Measurements from ENCODE around the gene GNAT1. TPM values are rescaled to one million over a fixed set of nuclear protein-coding genes. Genes with fewer than 3 reads are reported as not detected.

GNAT1 gene
- not detected for polyA plus RNA-seq (2012; ENCODE audit: missing spikeins)

GRCh38 chr3:50190936-50191660 lies at the start of gene GNAT1:
Gene GNAT1 (plus strand): TSS chr3:50191610. CDS start chr3:50191726, 116 bp downstream.
- no peak for DNase-seq (ENCODE audit: insufficient read length)
- no peak for FAIRE-seq
- TF ChIP-seq POLR2AphosphoS5 (IDR thresholded peaks at IDR 0.05; ENCODE audit: low read depth, low read length): no peak
- no peak for TF ChIP-seq POLR2A (IDR thresholded peaks at IDR 0.05; ENCODE audit: low read depth, low read length)
- no peak for TF ChIP-seq TAF1 (IDR thresholded peaks at IDR 0.05; ENCODE audit: borderline replicate concordance, low read depth, low read length)

GRCh38 chr3:50146316-50146901 lies 45.0 kb upstream of the GNAT1 start:
- no peak for FAIRE-seq
- DNase-seq (ENCODE audit: insufficient read length): no peak
- TF ChIP-seq POLR2AphosphoS5 (IDR thresholded peaks at IDR 0.05; ENCODE audit: low read depth, low read length): no peak

- TF ChIP-seq POLR2A (IDR thresholded peaks at IDR 0.05; ENCODE audit: low read depth, low read length) (no peak), TAF1 (IDR thresholded peaks at IDR 0.05; ENCODE audit: borderline replicate concordance, low read depth, low read length) (no peak), POLR2AphosphoS5 (IDR thresholded peaks at IDR 0.05; ENCODE audit: low read depth, low read length) (no peak)
- FAIRE-seq: no peak
- no peak for DNase-seq (ENCODE audit: insufficient read length)
Observed at GRCh38 chr3:50147016-50147415, 44.4 kb upstream of the GNAT1 start.

GRCh38 chr3:50147447-50147846 lies 44.0 kb upstream of the GNAT1 start:
- no peak for FAIRE-seq
- DNase-seq (ENCODE audit: insufficient read length): no peak
- TF ChIP-seq POLR2A (IDR thresholded peaks at IDR 0.05; ENCODE audit: low read depth, low read length): no peak
- TF ChIP-seq POLR2AphosphoS5 (IDR thresholded peaks at IDR 0.05; ENCODE audit: low read depth, low read length): no peak
- no peak for TF ChIP-seq TAF1 (IDR thresholded peaks at IDR 0.05; ENCODE audit: borderline replicate concordance, low read depth, low read length)

- DNase-seq (ENCODE audit: insufficient read length): no peak
- TF ChIP-seq POLR2A (IDR thresholded peaks at IDR 0.05; ENCODE audit: low read depth, low read length): no peak
- no peak for TF ChIP-seq TAF1 (IDR thresholded peaks at IDR 0.05; ENCODE audit: borderline replicate concordance, low read depth, low read length)
- TF ChIP-seq POLR2AphosphoS5 (IDR thresholded peaks at IDR 0.05; ENCODE audit: low read depth, low read length): no peak
- FAIRE-seq: no peak
Observed at GRCh38 chr3:50147861-50148260, 43.5 kb upstream of the GNAT1 start.

GRCh38 chr3:50150404-50150750 lies 41.0 kb upstream of the GNAT1 start:
- FAIRE-seq (no peak), DNase-seq (ENCODE audit: insufficient read length) (no peak)
- TF ChIP-seq POLR2AphosphoS5 (IDR thresholded peaks at IDR 0.05; ENCODE audit: low read depth, low read length) (no peak), POLR2A (IDR thresholded peaks at IDR 0.05; ENCODE audit: low read depth, low read length) (no peak), TAF1 (IDR thresholded peaks at IDR 0.05; ENCODE audit: borderline replicate concordance, low read depth, low read length) (no peak)

GRCh38 chr3:50150863-50151686 lies 40.3 kb upstream of the GNAT1 start:
- FAIRE-seq (no peak), DNase-seq (ENCODE audit: insufficient read length) (no peak)
- no peak for TF ChIP-seq POLR2AphosphoS5 (IDR thresholded peaks at IDR 0.05; ENCODE audit: low read depth, low read length)
- no peak for TF ChIP-seq TAF1 (IDR thresholded peaks at IDR 0.05; ENCODE audit: borderline replicate concordance, low read depth, low read length)
- TF ChIP-seq POLR2A (IDR thresholded peaks at IDR 0.05; ENCODE audit: low read depth, low read length): no peak

- DNase-seq (ENCODE audit: insufficient read length) (no peak), FAIRE-seq (no peak)
- TF ChIP-seq POLR2AphosphoS5 (IDR thresholded peaks at IDR 0.05; ENCODE audit: low read depth, low read length) (no peak), TAF1 (IDR thresholded peaks at IDR 0.05; ENCODE audit: borderline replicate concordance, low read depth, low read length) (no peak), POLR2A (IDR thresholded peaks at IDR 0.05; ENCODE audit: low read depth, low read length) (no peak)
Observed at GRCh38 chr3:50151728-50152127, 39.7 kb upstream of the GNAT1 start.

- no peak for DNase-seq (ENCODE audit: insufficient read length)
- TF ChIP-seq POLR2AphosphoS5 (IDR thresholded peaks at IDR 0.05; ENCODE audit: low read depth, low read length): no peak
- TF ChIP-seq TAF1 (IDR thresholded peaks at IDR 0.05; ENCODE audit: borderline replicate concordance, low read depth, low read length): no peak
- TF ChIP-seq POLR2A (IDR thresholded peaks at IDR 0.05; ENCODE audit: low read depth, low read length): no peak
- FAIRE-seq: no peak
Observed at GRCh38 chr3:50153782-50154475, 37.5 kb upstream of the GNAT1 start.

- TF ChIP-seq TAF1 (IDR thresholded peaks at IDR 0.05; ENCODE audit: borderline replicate concordance, low read depth, low read length): no peak
- TF ChIP-seq POLR2AphosphoS5 (IDR thresholded peaks at IDR 0.05; ENCODE audit: low read depth, low read length): no peak
- TF ChIP-seq POLR2A (IDR thresholded peaks at IDR 0.05; ENCODE audit: low read depth, low read length): no peak
- FAIRE-seq (no peak), DNase-seq (ENCODE audit: insufficient read length) (no peak)
Observed at GRCh38 chr3:50154476-50154839, 37.0 kb upstream of the GNAT1 start.

GRCh38 chr3:50154840-50155490 lies 36.4 kb upstream of the GNAT1 start, which contains the start of gene SEMA3F:
Gene SEMA3F (plus strand): TSS chr3:50155324. CDS start chr3:50159623, 4,299 bp downstream.
- DNase-seq (ENCODE audit: insufficient read length): peak; percentile 96
- FAIRE-seq: no peak
- TF ChIP-seq POLR2A (IDR thresholded peaks at IDR 0.05; ENCODE audit: low read depth, low read length) (no peak), TAF1 (IDR thresholded peaks at IDR 0.05; ENCODE audit: borderline replicate concordance, low read depth, low read length) (no peak), POLR2AphosphoS5 (IDR thresholded peaks at IDR 0.05; ENCODE audit: low read depth, low read length) (no peak)
